Esophagus squamous epithelium (tissue), 5 donors: ENCODE data around the gene FCN1. TPM values are rescaled to one million over a fixed set of nuclear protein-coding genes. Genes with fewer than 3 reads are reported as not detected.
A peak's percentile ranks its signal among the peaks of the same experiment; 100 is the strongest.

Experiments used
- DNase-seq: peaks from one replicate; lab custom pipeline; 2025; lab: John Stamatoyannopoulos, UW
- H3K27ac ChIP-seq, 4 donors: fragments of 200-600 bp; sonication (generic); one replicate each; pipeline ENCODE4 v1.5.1; 2016 to 2019; ENCODE audit warnings: mild to moderate bottlenecking in 1 of 4
- H3K27me3 ChIP-seq, 4 donors: fragments of 200-600 bp; sonication (generic); 1 replicate in 3 of 4; 2 replicates in 1 of 4; pipeline versions ENCODE4 v1.5.1 to v1.6.0; 2017 to 2021; ENCODE audit warnings: antibody characterized with exemption in 1 of 4
- H3K36me3 ChIP-seq, 3 donors: fragments of 200-600 bp; sonication (generic); one replicate each; pipeline ENCODE4 v1.5.1; 2016 to 2019
- H3K4me1 ChIP-seq, 3 donors: fragments of 200-600 bp; sonication (generic); one replicate each; pipeline ENCODE4 v1.5.1; 2017 to 2019
- H3K4me3 ChIP-seq, 4 donors: fragments of 200-600 bp; sonication (generic); 1 replicate in 3 of 4; 2 replicates in 1 of 4; pipeline ENCODE4 v1.5.1; 2016 to 2019; ENCODE audit warnings: mild to moderate bottlenecking in 2 of 4, moderate library complexity in 1 of 4
- H3K9me3 ChIP-seq, 3 donors: fragments of 200-600 bp; sonication (generic); one replicate each; pipeline ENCODE4 v1.5.1; 2016 to 2019
- CTCF ChIP-seq, 6 experiments: fragments of 450-650 bp in 4 of 6; fragments of 200-600 bp in 2 of 6; sonication (generic) in 2 of 6; IDR thresholded peaks; one replicate each; pipeline ENCODE4 v1.5.1; 2016 to 2019; ENCODE audit warnings: antibody characterized with exemption in 6 of 6, mild to moderate bottlenecking in 4 of 6, moderate library complexity in 4 of 6
- POLR2A ChIP-seq, 4 donors: fragments of 450-650 bp; IDR thresholded peaks; one replicate each; pipeline ENCODE4 v1.6.1; 2017; ENCODE audit warnings: antibody characterized with exemption in 4 of 4, mild to moderate bottlenecking in 4 of 4, moderate library complexity in 3 of 4
- WGBS, 2 donors: methylation state at CpG; one replicate each; pipeline ENCODE4 v1.1.5; 2018; 5-methylcytosine and 5-hydroxymethylcytosine counted together
- intact Hi-C: fragments of 100-400 bp; cut with DNase I; formaldehyde crosslinking; loops from one replicate; pipeline ENCODE4 v1.15.0; 2022
- total RNA-seq, 4 donors: library from RNA; depleted of rRNA; stranded (reverse); fragments of >200 nt; gene quantifications; one replicate each; pipeline ENCODE4 v1.1.0, GENCODE V29; 2016
- donor health status: DM: yes; HTN: yes; CAD: no.

The FCN1 gene
- total RNA-seq, 4 donors from 2014 or later = 0.22 to 5.7 (median 0.76) TPM; not detected in 1

- WGBS, 2 donors = 68 to 86% methylated on average over 15 to 23 of the region's 25 CpGs
- no peaks in the 10 kb centered on the region for H3K9me3 ChIP-seq
- intact Hi-C loops = no loop called here
- no peak overlapping the region for H3K4me3 ChIP-seq
- TF ChIP-seq CTCF (IDR thresholded peaks at IDR 0.05) = no peak
- no peak for TF ChIP-seq POLR2A (IDR thresholded peaks at IDR 0.05)
- no peak overlapping the region for H3K27ac ChIP-seq
- H3K36me3 ChIP-seq = no peaks in the 10 kb centered on the region
- peaks cover 0 to 49% (median 1%) of the 10 kb centered on the region in 4 donors for H3K27me3 ChIP-seq
- no peak for DNase-seq
- peaks cover 0 to 17% (median 0%) of the 10 kb centered on the region in 3 donors for H3K4me1 ChIP-seq
Observed at GRCh38 chr9:134868751-134869553, 48.8 kb downstream of the FCN1 start.

GRCh38 chr9:134867917-134868750 lies 49.6 kb downstream of the FCN1 start:
- 90 to 92% methylated on average over 8 to 13 of the region's 22 CpGs for WGBS, 2 donors
- intact Hi-C loops = no loop called here
- H3K36me3 ChIP-seq = no peaks in the 10 kb centered on the region

GRCh38 chr9:134864821-134865190 lies 52.9 kb downstream of the FCN1 start:
- peaks cover 0 to 19% (median 0%) of the 10 kb centered on the region in 3 donors for H3K4me1 ChIP-seq
- H3K4me3 ChIP-seq = no peak overlapping the region
- no peaks in the 10 kb centered on the region for H3K9me3 ChIP-seq
- WGBS, 2 donors = 79% methylated on average over 9 of the region's 13 CpGs; no CpG with 5 or more reads in 1 of the 2 donors
- no peak overlapping the region for H3K27ac ChIP-seq
- intact Hi-C loops = no loop called here
- TF ChIP-seq POLR2A (IDR thresholded peaks at IDR 0.05) = no peak
- no peak for TF ChIP-seq CTCF (IDR thresholded peaks at IDR 0.05)
- H3K27me3 ChIP-seq = peaks cover 0 to 32% (median 0%) of the 10 kb centered on the region in 4 donors
- DNase-seq = no peak
- H3K36me3 ChIP-seq = no peaks in the 10 kb centered on the region

More at GRCh38 chr9:134867917-134868750, 49.6 kb downstream of the FCN1 start:
- no peak overlapping the region for H3K27ac ChIP-seq
- H3K27me3 ChIP-seq = peaks cover 0 to 50% (median 0%) of the 10 kb centered on the region in 4 donors
- H3K9me3 ChIP-seq = no peaks in the 10 kb centered on the region
- DNase-seq = no peak
- peaks cover 0 to 25% (median 0%) of the 10 kb centered on the region in 3 donors for H3K4me1 ChIP-seq
- TF ChIP-seq POLR2A (IDR thresholded peaks at IDR 0.05) (no peak), CTCF (IDR thresholded peaks at IDR 0.05) (no peak)
- no peak overlapping the region for H3K4me3 ChIP-seq

- TF ChIP-seq POLR2A (IDR thresholded peaks at IDR 0.05) = no peak
- TF ChIP-seq CTCF (IDR thresholded peaks at IDR 0.05) = no peak
- DNase-seq = no peak
- H3K36me3 ChIP-seq = no peaks in the 10 kb centered on the region
- H3K4me3 ChIP-seq = no peak overlapping the region
- H3K9me3 ChIP-seq = no peaks in the 10 kb centered on the region
- WGBS, 2 donors = 41 to 60% methylated on average over 5 to 6 of the region's 28 CpGs
- intact Hi-C loops = no loop called here
- peaks cover 0 to 28% (median 0%) of the 10 kb centered on the region in 4 donors for H3K27me3 ChIP-seq
- H3K4me1 ChIP-seq = peaks cover 0 to 19% (median 0%) of the 10 kb centered on the region in 3 donors
- peak overlapping the region in 1 of 4 donors; percentile 44 for H3K27ac ChIP-seq
Observed at GRCh38 chr9:134863941-134864820, 53.5 kb downstream of the FCN1 start.
